Activated T-cell treated with anti-CD3 and anti-CD28 coated beads, Interleukin-2, amount 50 U/mL, for 48 hours (primary cell): ENCODE measurements around the gene PHKA2.
"Not testable (repeated sequence)": the region's sequence is repeated elsewhere in the genome, so short reads cannot be mapped to it uniquely, and the experiment has no call there.

Experiments used
- DNase-seq, 2 experiments: peaks; one replicate each; pipeline ENCODE4 v3.0.0-alpha.2; 2020

Gene PHKA2

GRCh38 chrX:18856645-18856997 is 127.3 kb downstream of the PHKA2 start:
- DNase-seq, result no peak

- no peak for DNase-seq
Measured at GRCh38 chrX:18855919-18856644, 127.8 kb downstream of the PHKA2 start.

DNA sequence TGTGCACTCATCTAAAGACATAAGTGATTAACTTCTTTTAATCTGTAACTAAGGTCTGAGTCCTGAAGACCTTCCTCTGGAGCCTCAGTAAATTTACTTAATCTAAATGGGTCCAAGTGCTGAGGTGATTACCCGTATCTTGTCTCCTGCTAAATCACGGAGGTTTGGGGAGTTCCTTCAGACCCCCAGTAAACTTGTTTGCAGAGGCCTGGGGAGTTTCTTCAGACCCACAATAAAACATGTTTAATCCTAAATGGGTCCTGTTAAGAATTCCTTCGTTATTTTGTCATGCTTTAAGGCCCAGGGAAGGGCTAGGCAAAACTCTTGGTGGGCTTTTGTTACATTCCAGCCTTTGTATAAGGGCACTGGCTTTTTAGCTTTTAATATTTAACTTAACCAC is 136.0 kb downstream of the PHKA2 start:
- not testable (repeated sequence) for DNase-seq
